ENCODE results near the gene GALNT14.

The GALNT14 gene

GRCh38 chr2:31016648-31017047 is 121.6 kb downstream of the GALNT14 start:
- Histone ChIP-seq H3K27ac (ENCODE audit: low read length) (no peak overlapping the region), H3K9me3 (ENCODE audit: control insufficient read depth, insufficient read depth, low read length) (no peaks in the 10 kb centered on the region), H3K4me1 (ENCODE audit: control insufficient read depth, insufficient read depth, low read length) (peaks cover 1% of the 10 kb centered on the region; the same call in 1 of the 2 replicates), H3K36me3 (ENCODE audit: control insufficient read depth, insufficient read depth, low read length) (no peaks in the 10 kb centered on the region), H3K4me3 (ENCODE audit: low read length) (no peak overlapping the region), H3K27me3 (ENCODE audit: control insufficient read depth, insufficient read depth, low read length) (no peaks in the 10 kb centered on the region)
- no peak for DNase-seq (ENCODE audit: low read depth, low spot score)
- no CpG with 5 or more reads among the region's 5 CpGs for WGBS (ENCODE audit: insufficient coverage, insufficient read length)

- Histone ChIP-seq H3K36me3 (ENCODE audit: control insufficient read depth, insufficient read depth, low read length) (no peaks in the 10 kb centered on the region), H3K9me3 (ENCODE audit: control insufficient read depth, insufficient read depth, low read length) (no peaks in the 10 kb centered on the region), H3K4me3 (ENCODE audit: low read length) (no peak overlapping the region), H3K4me1 (ENCODE audit: control insufficient read depth, insufficient read depth, low read length) (peaks cover 1% of the 10 kb centered on the region; the same call in 1 of the 2 replicates), H3K27ac (ENCODE audit: low read length) (no peak overlapping the region), H3K27me3 (ENCODE audit: control insufficient read depth, insufficient read depth, low read length) (no peaks in the 10 kb centered on the region)
- no CpG with 5 or more reads among the region's 4 CpGs for WGBS (ENCODE audit: insufficient coverage, insufficient read length)
- no peak for DNase-seq (ENCODE audit: low read depth, low spot score)
Measured at GRCh38 chr2:31014516-31014915, 123.7 kb downstream of the GALNT14 start.

GRCh38 chr2:31013301-31013700 is 124.9 kb downstream of the GALNT14 start:
- WGBS (ENCODE audit: insufficient coverage, insufficient read length): no CpG with 5 or more reads among the region's 8 CpGs
- H3K36me3 ChIP-seq (ENCODE audit: control insufficient read depth, insufficient read depth, low read length): no peaks in the 10 kb centered on the region
- H3K27me3 ChIP-seq (ENCODE audit: control insufficient read depth, insufficient read depth, low read length): no peaks in the 10 kb centered on the region
- no peak for DNase-seq (ENCODE audit: low read depth, low spot score)
- H3K27ac ChIP-seq (ENCODE audit: low read length): no peak overlapping the region
- peaks cover 1% of the 10 kb centered on the region; the same call in 1 of the 2 replicates for H3K4me1 ChIP-seq (ENCODE audit: control insufficient read depth, insufficient read depth, low read length)
- no peaks in the 10 kb centered on the region for H3K9me3 ChIP-seq (ENCODE audit: control insufficient read depth, insufficient read depth, low read length)
- H3K4me3 ChIP-seq (ENCODE audit: low read length): no peak overlapping the region

GRCh38 chr2:31012406-31012805 is 125.8 kb downstream of the GALNT14 start:
- Histone ChIP-seq H3K9me3 (ENCODE audit: control insufficient read depth, insufficient read depth, low read length) (no peaks in the 10 kb centered on the region), H3K36me3 (ENCODE audit: control insufficient read depth, insufficient read depth, low read length) (no peaks in the 10 kb centered on the region), H3K27ac (ENCODE audit: low read length) (no peak overlapping the region), H3K4me1 (ENCODE audit: control insufficient read depth, insufficient read depth, low read length) (peaks cover 1% of the 10 kb centered on the region; the same call in 1 of the 2 replicates), H3K27me3 (ENCODE audit: control insufficient read depth, insufficient read depth, low read length) (no peaks in the 10 kb centered on the region), H3K4me3 (ENCODE audit: low read length) (no peak overlapping the region)
- DNase-seq (ENCODE audit: low read depth, low spot score): no peak
- no CpG with 5 or more reads among the region's 1 CpG for WGBS (ENCODE audit: insufficient coverage, insufficient read length)

GRCh38 chr2:31011587-31011986 is 126.7 kb downstream of the GALNT14 start:
- no CpG with 5 or more reads among the region's 6 CpGs for WGBS (ENCODE audit: insufficient coverage, insufficient read length)
- no peaks in the 10 kb centered on the region for H3K36me3 ChIP-seq (ENCODE audit: control insufficient read depth, insufficient read depth, low read length)
- H3K27me3 ChIP-seq (ENCODE audit: control insufficient read depth, insufficient read depth, low read length): no peaks in the 10 kb centered on the region
- no peak overlapping the region for H3K27ac ChIP-seq (ENCODE audit: low read length)
- DNase-seq (ENCODE audit: low read depth, low spot score): no peak
- no peaks in the 10 kb centered on the region for H3K9me3 ChIP-seq (ENCODE audit: control insufficient read depth, insufficient read depth, low read length)
- H3K4me3 ChIP-seq (ENCODE audit: low read length): no peak overlapping the region
- peaks cover 1% of the 10 kb centered on the region; the same call in 1 of the 2 replicates for H3K4me1 ChIP-seq (ENCODE audit: control insufficient read depth, insufficient read depth, low read length)

GRCh38 chr2:31008561-31009114 is 129.6 kb downstream of the GALNT14 start:
- no peaks in the 10 kb centered on the region for H3K27me3 ChIP-seq (ENCODE audit: control insufficient read depth, insufficient read depth, low read length)
- WGBS (ENCODE audit: insufficient coverage, insufficient read length): no CpG with 5 or more reads among the region's 12 CpGs

GRCh38 chr2:31004257-31004656 is 134.0 kb downstream of the GALNT14 start:
- no peak overlapping the region for H3K27ac ChIP-seq (ENCODE audit: low read length)
- no peak for DNase-seq (ENCODE audit: low read depth, low spot score)
- no peaks in the 10 kb centered on the region for H3K27me3 ChIP-seq (ENCODE audit: control insufficient read depth, insufficient read depth, low read length)
- no peaks in the 10 kb centered on the region for H3K36me3 ChIP-seq (ENCODE audit: control insufficient read depth, insufficient read depth, low read length)
- no peaks in the 10 kb centered on the region for H3K9me3 ChIP-seq (ENCODE audit: control insufficient read depth, insufficient read depth, low read length)
- no peaks in the 10 kb centered on the region for H3K4me1 ChIP-seq (ENCODE audit: control insufficient read depth, insufficient read depth, low read length)
- H3K4me3 ChIP-seq (ENCODE audit: low read length): no peak overlapping the region

More at GRCh38 chr2:31008561-31009114, 129.6 kb downstream of the GALNT14 start:
- Histone ChIP-seq H3K4me1 (ENCODE audit: control insufficient read depth, insufficient read depth, low read length) (peaks cover 1% of the 10 kb centered on the region; the same call in 1 of the 2 replicates), H3K4me3 (ENCODE audit: low read length) (no peak overlapping the region), H3K27ac (ENCODE audit: low read length) (no peak overlapping the region), H3K36me3 (ENCODE audit: control insufficient read depth, insufficient read depth, low read length) (no peaks in the 10 kb centered on the region), H3K9me3 (ENCODE audit: control insufficient read depth, insufficient read depth, low read length) (no peaks in the 10 kb centered on the region)
- no peak for DNase-seq (ENCODE audit: low read depth, low spot score)

GRCh38 chr2:31003749-31004148 is 134.5 kb downstream of the GALNT14 start:
- H3K27me3 ChIP-seq (ENCODE audit: control insufficient read depth, insufficient read depth, low read length): no peaks in the 10 kb centered on the region
- no peaks in the 10 kb centered on the region for H3K36me3 ChIP-seq (ENCODE audit: control insufficient read depth, insufficient read depth, low read length)
- WGBS (ENCODE audit: insufficient coverage, insufficient read length): no CpG with 5 or more reads among the region's 8 CpGs
- DNase-seq (ENCODE audit: low read depth, low spot score): no peak
- H3K4me3 ChIP-seq (ENCODE audit: low read length): no peak overlapping the region
- H3K4me1 ChIP-seq (ENCODE audit: control insufficient read depth, insufficient read depth, low read length): no peaks in the 10 kb centered on the region
- no peaks in the 10 kb centered on the region for H3K9me3 ChIP-seq (ENCODE audit: control insufficient read depth, insufficient read depth, low read length)
- no peak overlapping the region for H3K27ac ChIP-seq (ENCODE audit: low read length)

GRCh38 chr2:31002537-31003150 is 135.6 kb downstream of the GALNT14 start:
- no peaks in the 10 kb centered on the region for H3K36me3 ChIP-seq (ENCODE audit: control insufficient read depth, insufficient read depth, low read length)
- no peaks in the 10 kb centered on the region for H3K4me1 ChIP-seq (ENCODE audit: control insufficient read depth, insufficient read depth, low read length)
- DNase-seq (ENCODE audit: low read depth, low spot score): no peak

GRCh38 chr2:31000970-31001369 is 137.3 kb downstream of the GALNT14 start:
- no peak for DNase-seq (ENCODE audit: low read depth, low spot score)
- H3K4me1 ChIP-seq (ENCODE audit: control insufficient read depth, insufficient read depth, low read length): no peaks in the 10 kb centered on the region
- H3K27ac ChIP-seq (ENCODE audit: low read length): no peak overlapping the region
- no peaks in the 10 kb centered on the region for H3K9me3 ChIP-seq (ENCODE audit: control insufficient read depth, insufficient read depth, low read length)
- H3K4me3 ChIP-seq (ENCODE audit: low read length): no peak overlapping the region
- no peaks in the 10 kb centered on the region for H3K36me3 ChIP-seq (ENCODE audit: control insufficient read depth, insufficient read depth, low read length)
- no CpG with 5 or more reads among the region's 3 CpGs for WGBS (ENCODE audit: insufficient coverage, insufficient read length)
- no peaks in the 10 kb centered on the region for H3K27me3 ChIP-seq (ENCODE audit: control insufficient read depth, insufficient read depth, low read length)

More at GRCh38 chr2:31002537-31003150, 135.6 kb downstream of the GALNT14 start:
- Histone ChIP-seq H3K9me3 (ENCODE audit: control insufficient read depth, insufficient read depth, low read length) (no peaks in the 10 kb centered on the region), H3K27ac (ENCODE audit: low read length) (no peak overlapping the region), H3K27me3 (ENCODE audit: control insufficient read depth, insufficient read depth, low read length) (no peaks in the 10 kb centered on the region), H3K4me3 (ENCODE audit: low read length) (no peak overlapping the region)
- WGBS (ENCODE audit: insufficient coverage, insufficient read length): no CpG with 5 or more reads among the region's 4 CpGs

GRCh38 chr2:30998672-30999071 is 139.6 kb downstream of the GALNT14 start:
- no peak for DNase-seq (ENCODE audit: low read depth, low spot score)
- Histone ChIP-seq H3K36me3 (ENCODE audit: control insufficient read depth, insufficient read depth, low read length) (no peaks in the 10 kb centered on the region), H3K4me1 (ENCODE audit: control insufficient read depth, insufficient read depth, low read length) (no peaks in the 10 kb centered on the region), H3K27me3 (ENCODE audit: control insufficient read depth, insufficient read depth, low read length) (no peaks in the 10 kb centered on the region), H3K4me3 (ENCODE audit: low read length) (no peak overlapping the region), H3K27ac (ENCODE audit: low read length) (no peak overlapping the region), H3K9me3 (ENCODE audit: control insufficient read depth, insufficient read depth, low read length) (no peaks in the 10 kb centered on the region)
- WGBS (ENCODE audit: insufficient coverage, insufficient read length): no CpG with 5 or more reads among the region's 3 CpGs

Measured in iPS DF 6.9 (cell line).